PFSK-1 (cell line): ENCODE results near the gene KCNQ1.

ENCODE experiments used
- POLR2AphosphoS5 ChIP-seq: IDR thresholded peaks from 2 replicates; pipeline ENCODE4 v1.6.1; 2012; ENCODE audit warnings: low read depth, mild to moderate bottlenecking, control low read depth, low read length, moderate library complexity
- SIN3A ChIP-seq: IDR thresholded peaks from 2 replicates; pipeline ENCODE4 v1.6.1; 2012; ENCODE audit warnings: mild to moderate bottlenecking, low read length, moderate library complexity, borderline replicate concordance; ENCODE audit not compliant: insufficient read depth
- TAF1 ChIP-seq: IDR thresholded peaks from 2 replicates; pipeline ENCODE4 v1.6.1; 2012; ENCODE audit warnings: low read length, control low read depth, borderline replicate concordance; ENCODE audit not compliant: insufficient read depth

- TF ChIP-seq POLR2AphosphoS5 (no peak), TAF1 (no peak), SIN3A (no peak)
Observed at GRCh38 chr11:2802389-2803185, 357.8 kb downstream of the KCNQ1 start.
